SK-N-SH (cell line): ENCODE data around the gene ONECUT1. TPM values are rescaled to one million over a fixed set of nuclear protein-coding genes. Genes with fewer than 3 reads are reported as not detected.

Source experiments
- CTCF ChIA-PET: fragments of 300-600, 350-600 bp; formaldehyde crosslinking; extraction: SDS; loops from one replicate; lab custom pipeline; 2021; lab: Yijun Ruan, JAX
- POLR2A ChIA-PET: fragments of 350-600 bp; sonication (Branson Sonifier 250); formaldehyde crosslinking; extraction: SDS; loops from one replicate; lab custom pipeline; 2020; ENCODE audit warnings: antibody characterized with exemption, inconsistent platforms; lab: Yijun Ruan, JAX
- DNase-seq: peaks from one replicate; pipeline ENCODE4 v3.0.0; 2012
- H2AFZ ChIP-seq: fragments of 200-600 bp; sonication (generic); 2 replicates; pipeline ENCODE4 v1.8.1; 2016; ENCODE audit warnings: antibody characterized with exemption, mild to moderate bottlenecking, low read depth
- H3F3A ChIP-seq: fragments of 200-600 bp; sonication (generic); replicated peaks from 2 replicates; pipeline ENCODE3; 2016; ENCODE audit warnings: antibody characterized with exemption, mild to moderate bottlenecking; ENCODE audit not compliant: insufficient read depth
- H3K27ac ChIP-seq, 2 experiments: fragments of 200-500 bp in 1 of 2; fragments of 200-600 bp in 1 of 2; sonication (Bioruptor generic) in 1 of 2; sonication (generic), shearing (Covaris generic) in 1 of 2; 2 replicates each; pipeline versions ENCODE4 v1.5.1 to v1.6.1; 2014 to 2016; ENCODE audit warnings: low read depth in 2 of 2, inconsistent platforms in 1 of 2, low read length in 1 of 2, mild to moderate bottlenecking in 1 of 2, mixed read lengths in 1 of 2
- H3K27me3 ChIP-seq: fragments of 200-600 bp; sonication (generic), shearing (Covaris generic); 2 replicates; pipeline ENCODE4 v1.6.1; 2016; ENCODE audit warnings: mixed run types; ENCODE audit not compliant: insufficient read depth
- H3K36me3 ChIP-seq, 2 experiments: fragments of 200-500 bp in 1 of 2; fragments of 200-600 bp in 1 of 2; sonication (Bioruptor generic) in 1 of 2; sonication (generic) in 1 of 2; replicated peaks in 1 of 2; 2 replicates each; pipeline versions ENCODE3 to v1.5.1; 2014 to 2016; ENCODE audit warnings: low read length in 1 of 2, mild to moderate bottlenecking in 1 of 2; ENCODE audit not compliant: insufficient read depth in 2 of 2, control insufficient read depth in 1 of 2
- H3K4me1 ChIP-seq, 2 experiments: fragments of 200-500 bp in 1 of 2; fragments of 200-600 bp in 1 of 2; sonication (Bioruptor generic) in 1 of 2; sonication (generic), shearing (Covaris generic) in 1 of 2; 2 replicates each; pipeline versions ENCODE4 v1.5.1 to v1.6.1; 2014 to 2016; ENCODE audit warnings: low read depth in 1 of 2, low read length in 1 of 2, mixed run types in 1 of 2; ENCODE audit not compliant: insufficient read depth in 2 of 2, control insufficient read depth in 1 of 2
- H3K4me2 ChIP-seq: fragments of 200-600 bp; sonication (generic), shearing (Covaris generic); 2 replicates; pipeline ENCODE4 v1.6.1; 2017; ENCODE audit warnings: mixed run types
- H3K4me3 ChIP-seq, 2 experiments: fragments of 200-500 bp in 1 of 2; fragments of 200-600 bp in 1 of 2; sonication (Bioruptor generic) in 1 of 2; sonication (generic), shearing (Covaris generic) in 1 of 2; 2 replicates each; pipeline versions ENCODE4 v1.5.1 to v1.8.1; 2014 to 2016; ENCODE audit warnings: low read depth in 2 of 2, inconsistent platforms in 1 of 2, low read length in 1 of 2, mild to moderate bottlenecking in 1 of 2, mixed read lengths in 1 of 2, moderate library complexity in 1 of 2
- H3K79me2 ChIP-seq: fragments of 200-600 bp; sonication (generic); 2 replicates; pipeline ENCODE4 v1.8.1; 2017; ENCODE audit warnings: mild to moderate bottlenecking; ENCODE audit not compliant: insufficient read depth
- H3K9ac ChIP-seq: fragments of 200-600 bp; sonication (generic); 2 replicates; pipeline ENCODE4 v1.6.1; 2017; ENCODE audit warnings: mixed run types
- H3K9me2 ChIP-seq: fragments of 200-600 bp; sonication (generic); 2 replicates; pipeline ENCODE4 v1.6.1; 2017; ENCODE audit warnings: mixed run types
- H3K9me3 ChIP-seq: fragments of 200-600 bp; sonication (generic); 2 replicates; pipeline ENCODE4 v1.6.1; 2017; ENCODE audit warnings: mixed run types, mild to moderate bottlenecking, moderate library complexity
- H4K20me1 ChIP-seq: fragments of 200-600 bp; sonication (generic); 2 replicates; pipeline ENCODE4 v1.6.1; 2017; ENCODE audit warnings: mild to moderate bottlenecking, mixed run types; ENCODE audit not compliant: insufficient read depth
- CHD2 ChIP-seq: fragments of 150-350 bp; IDR thresholded peaks from 2 replicates; pipeline ENCODE4 v1.6.1; 2018; ENCODE audit warnings: low read length; ENCODE audit not compliant: partially characterized antibody
- EZH2phosphoT487 ChIP-seq: fragments of 200-600 bp; sonication (generic); IDR thresholded peaks from 2 replicates; pipeline ENCODE4 v1.6.1; 2017; ENCODE audit warnings: low read depth, mixed run types, mild to moderate bottlenecking, antibody characterized with exemption, moderate library complexity, borderline replicate concordance
- FOXJ3 ChIP-seq: sonication (generic); formaldehyde crosslinking; IDR thresholded peaks from 2 replicates; pipeline ENCODE4 v1.5.1; 2020; ENCODE audit warnings: mild to moderate bottlenecking, missing genetic modification reagents
- FOXM1 ChIP-seq: IDR thresholded peaks from 2 replicates; pipeline ENCODE4 v1.4.0; 2012; ENCODE audit warnings: low read depth, mild to moderate bottlenecking
- GATA2 ChIP-seq: sonication (generic); formaldehyde crosslinking; IDR thresholded peaks from 2 replicates; pipeline ENCODE4 v1.5.0; 2020; ENCODE audit warnings: mild to moderate bottlenecking, missing genetic modification reagents
- MXI1 ChIP-seq: IDR thresholded peaks from 2 replicates; pipeline ENCODE4 v1.6.1; 2012; ENCODE audit warnings: mild to moderate bottlenecking, low read depth, low read length, improper control_type of control experiment
- NRF1 ChIP-seq: IDR thresholded peaks from 2 replicates; pipeline ENCODE4 v1.6.1; 2012; ENCODE audit warnings: low read depth, mild to moderate bottlenecking, low read length
- REST ChIP-seq: IDR thresholded peaks from 2 replicates; pipeline ENCODE4 v1.6.1; 2012; ENCODE audit warnings: mild to moderate bottlenecking, low read depth, low read length, moderate library complexity
- RXRA ChIP-seq: IDR thresholded peaks from 2 replicates; pipeline ENCODE4 v1.4.0; 2012; ENCODE audit warnings: low read depth, mild to moderate bottlenecking, borderline replicate concordance
- TAF1 ChIP-seq: IDR thresholded peaks from 2 replicates; pipeline ENCODE4 v1.6.1; 2012; ENCODE audit warnings: low read depth, mild to moderate bottlenecking, low read length, moderate library complexity, borderline replicate concordance
- TCF12 ChIP-seq: IDR thresholded peaks from 2 replicates; pipeline ENCODE4 v1.4.0; 2012
- WGBS: methylation state at CpG from one replicate; pipeline ENCODE4 v1.1.6; 2017; ENCODE audit warnings: low lambda C conversion rate; 5-methylcytosine and 5-hydroxymethylcytosine counted together
- polyA plus RNA-seq, 3 experiments: library from polyadenylated mRNA; depleted of rRNA; stranded (reverse); fragments of >200 nt; gene quantifications; 2 replicates each; pipeline ENCODE4 v1.2.3, GENCODE V29; 2012
- TF ChIP-seq, protein P1 (sequence below): IDR thresholded peaks from 2 replicates; pipeline ENCODE4; 2012
- TF ChIP-seq, protein P2 (sequence below): IDR thresholded peaks from 2 replicates; pipeline ENCODE4 v1.4.0; 2012; ENCODE audit warnings: low read depth, borderline replicate concordance

Gene ONECUT1
- polyA plus RNA-seq, 1 of the 3 experiments (the other 2 are of a cell fraction), result not detected

GRCh38 chr15:52745326-52746161, 44.6 kb downstream of the ONECUT1 start:
- Histone ChIP-seq H3K27ac (no peak overlapping the region), H3K9me3 (no peaks in the 10 kb centered on the region), H3K36me3 (no peaks in the 10 kb centered on the region), H3K4me3 (no peak overlapping the region), H3K27me3 (peaks cover 7% of the 10 kb centered on the region; the same call in 1 of the 2 replicates), H2AFZ (no peak overlapping the region), H3F3A (no peaks in the 10 kb centered on the region), H3K9ac (no peak overlapping the region), H3K4me1 (no peaks in the 10 kb centered on the region), H4K20me1 (no peaks in the 10 kb centered on the region), H3K79me2 (no peaks in the 10 kb centered on the region), H3K4me2 (no peak overlapping the region), H3K9me2 (no peaks in the 10 kb centered on the region)
- WGBS, result 37% methylated on average over 12 of the region's 12 CpGs
- TF ChIP-seq GATA2 (CRISPR knock-in tag), result no peak
- no peak for TF ChIP-seq TCF12
- TF ChIP-seq RXRA, result no peak
- no peak for TF ChIP-seq CHD2
- TF ChIP-seq NRF1, result no peak
- TF ChIP-seq TAF1, result no peak
- no peak for TF ChIP-seq FOXJ3
- no peak for TF ChIP-seq REST
- no peak for TF ChIP-seq EZH2phosphoT487
- no peak for TF ChIP-seq FOXM1
- TF ChIP-seq, protein P1, sequence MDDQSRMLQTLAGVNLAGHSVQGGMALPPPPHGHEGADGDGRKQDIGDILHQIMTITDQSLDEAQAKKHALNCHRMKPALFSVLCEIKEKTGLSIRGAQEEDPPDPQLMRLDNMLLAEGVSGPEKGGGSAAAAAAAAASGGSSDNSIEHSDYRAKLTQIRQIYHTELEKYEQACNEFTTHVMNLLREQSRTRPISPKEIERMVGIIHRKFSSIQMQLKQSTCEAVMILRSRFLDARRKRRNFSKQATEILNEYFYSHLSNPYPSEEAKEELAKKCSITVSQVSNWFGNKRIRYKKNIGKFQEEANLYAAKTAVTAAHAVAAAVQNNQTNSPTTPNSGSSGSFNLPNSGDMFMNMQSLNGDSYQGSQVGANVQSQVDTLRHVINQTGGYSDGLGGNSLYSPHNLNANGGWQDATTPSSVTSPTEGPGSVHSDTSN, result no peak
- TF ChIP-seq MXI1, result no peak
- TF ChIP-seq, protein P2, sequence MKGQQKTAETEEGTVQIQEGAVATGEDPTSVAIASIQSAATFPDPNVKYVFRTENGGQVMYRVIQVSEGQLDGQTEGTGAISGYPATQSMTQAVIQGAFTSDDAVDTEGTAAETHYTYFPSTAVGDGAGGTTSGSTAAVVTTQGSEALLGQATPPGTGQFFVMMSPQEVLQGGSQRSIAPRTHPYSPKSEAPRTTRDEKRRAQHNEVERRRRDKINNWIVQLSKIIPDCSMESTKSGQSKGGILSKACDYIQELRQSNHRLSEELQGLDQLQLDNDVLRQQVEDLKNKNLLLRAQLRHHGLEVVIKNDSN, result no peak
- no peak for DNase-seq
- CTCF ChIA-PET, result interaction anchor here (1.3 kb wide), 1 partner anchor 10 kb away, joined by 6 read pairs; no protein-coding TSS in a partner anchor
- POLR2A ChIA-PET, result no interaction called here
